PC-3 (cell line): ENCODE measurements around the gene TROAP. TPM values are rescaled to one million over a fixed set of nuclear protein-coding genes. Genes with fewer than 3 reads are reported as not detected.

Source experiments
- ATAC-seq: fragments of 200-7000 bp; cut with Tn5 transposase; 2 replicates; pipeline ENCODE4 v1.9.1; 2020; ENCODE audit warnings: mild to moderate bottlenecking, moderate library complexity
- BruUV-seq: library from RNA; stranded (reverse); fragments of 400-500 nt; replicated peaks from 2 replicates; lab custom pipeline; 2021; lab: Mats Ljungman, UMichigan
- CTCF ChIA-PET: fragments of 300-600 bp; sonication (Branson Sonifier 250); formaldehyde crosslinking; loops from one replicate; lab custom pipeline; 2022; ENCODE audit warnings: antibody characterized with exemption; lab: Charles Lee
- POLR2A ChIA-PET: fragments of 300-600 bp; sonication (Branson Sonifier 250); formaldehyde crosslinking; loops from one replicate; lab custom pipeline; 2022; ENCODE audit warnings: antibody characterized with exemption; ENCODE audit not compliant: unreplicated experiment; lab: Charles Lee
- DNase-seq: peaks from one replicate; pipeline ENCODE4 v3.0.0-alpha.2; 2015
- H2AFZ ChIP-seq: fragments of 300-600 bp; sonication (generic); 2 replicates; pipeline ENCODE4 v1.6.0; 2016; ENCODE audit warnings: antibody characterized with exemption, low read length
- H3F3A ChIP-seq: fragments of 300-600 bp; sonication (generic); one replicate; pipeline ENCODE4 v1.6.0; 2017; ENCODE audit warnings: antibody characterized with exemption, low read length, control low read depth, mild to moderate bottlenecking; ENCODE audit not compliant: unreplicated experiment
- H3K27ac ChIP-seq: fragments of 300-600 bp; sonication (generic); 2 replicates; pipeline ENCODE4 v1.5.1; 2016; ENCODE audit warnings: mild to moderate bottlenecking, low read length
- H3K27me3 ChIP-seq: fragments of 300-600 bp; sonication (generic); 2 replicates; pipeline ENCODE4 v1.6.1; 2016; ENCODE audit warnings: low read length, mixed read lengths
- H3K36me3 ChIP-seq: fragments of 300-600 bp; sonication (generic); 2 replicates; pipeline ENCODE4 v1.6.1; 2016; ENCODE audit warnings: low read depth, mixed run types, low read length, mixed read lengths
- H3K4me1 ChIP-seq: fragments of 300-600 bp; sonication (generic); 2 replicates; pipeline ENCODE4 v1.5.1; 2016; ENCODE audit warnings: low read length; ENCODE audit not compliant: insufficient read depth
- H3K4me2 ChIP-seq: fragments of 300-600 bp; sonication (generic); 2 replicates; pipeline ENCODE4 v1.6.0; 2016; ENCODE audit warnings: low read length
- H3K4me3 ChIP-seq: fragments of 300-600 bp; sonication (generic); 2 replicates; pipeline ENCODE4 v1.5.1; 2016; ENCODE audit warnings: mild to moderate bottlenecking, low read length, mixed read lengths
- H3K79me2 ChIP-seq: fragments of 300-600 bp; sonication (generic); 2 replicates; pipeline ENCODE4 v1.6.1; 2017; ENCODE audit warnings: low read length, mixed read lengths
- H3K9ac ChIP-seq: fragments of 300-600 bp; sonication (generic); 2 replicates; pipeline ENCODE4 v1.6.0; 2016; ENCODE audit warnings: mild to moderate bottlenecking, low read length
- H3K9me2 ChIP-seq: fragments of 300-600 bp; sonication (generic); replicated peaks from 2 replicates; pipeline ENCODE4 v1.6.1; 2016; ENCODE audit warnings: mixed run types, low read length, mixed read lengths
- H3K9me3 ChIP-seq: fragments of 300-600 bp; sonication (generic); 2 replicates; pipeline ENCODE4 v1.6.1; 2016; ENCODE audit warnings: low read length, mixed read lengths
- H4K20me1 ChIP-seq: fragments of 300-600 bp; sonication (generic); 2 replicates; pipeline ENCODE4 v1.6.1; 2016; ENCODE audit warnings: low read length, mixed read lengths
- EZH2 ChIP-seq: fragments of 300-600 bp; sonication (generic); IDR thresholded peaks from one replicate; pipeline ENCODE4 v1.6.1; 2017; ENCODE audit warnings: antibody characterized with exemption, mild to moderate bottlenecking, low read length; ENCODE audit not compliant: unreplicated experiment
- EZH2phosphoT487 ChIP-seq: fragments of 300-600 bp; sonication (generic); IDR thresholded peaks from 2 replicates; pipeline ENCODE4 v1.6.1; 2018; ENCODE audit warnings: mild to moderate bottlenecking, antibody characterized with exemption, low read length, borderline replicate concordance
- intact Hi-C: fragments of 100-400 bp; cut with micrococcal nuclease; formaldehyde crosslinking; loops from 2 replicates; pipeline ENCODE4 v1.9.0; 2023
- total RNA-seq: library from RNA; depleted of rRNA; stranded (reverse); fragments of >200 nt; gene quantifications from 2 replicates; pipeline ENCODE4 v1.2.3, GENCODE V29; 2014
- TF ChIP-seq, protein P1 (sequence below): fragments of 300-600 bp; sonication (generic); conservative IDR thresholded peaks from 2 replicates; pipeline ENCODE4 v1.5.1; 2017; ENCODE audit warnings: antibody characterized with exemption, low read depth, mild to moderate bottlenecking, low read length

Gene TROAP
- total RNA-seq, 1 experiment from 2014 or later: 103 TPM

DNA sequence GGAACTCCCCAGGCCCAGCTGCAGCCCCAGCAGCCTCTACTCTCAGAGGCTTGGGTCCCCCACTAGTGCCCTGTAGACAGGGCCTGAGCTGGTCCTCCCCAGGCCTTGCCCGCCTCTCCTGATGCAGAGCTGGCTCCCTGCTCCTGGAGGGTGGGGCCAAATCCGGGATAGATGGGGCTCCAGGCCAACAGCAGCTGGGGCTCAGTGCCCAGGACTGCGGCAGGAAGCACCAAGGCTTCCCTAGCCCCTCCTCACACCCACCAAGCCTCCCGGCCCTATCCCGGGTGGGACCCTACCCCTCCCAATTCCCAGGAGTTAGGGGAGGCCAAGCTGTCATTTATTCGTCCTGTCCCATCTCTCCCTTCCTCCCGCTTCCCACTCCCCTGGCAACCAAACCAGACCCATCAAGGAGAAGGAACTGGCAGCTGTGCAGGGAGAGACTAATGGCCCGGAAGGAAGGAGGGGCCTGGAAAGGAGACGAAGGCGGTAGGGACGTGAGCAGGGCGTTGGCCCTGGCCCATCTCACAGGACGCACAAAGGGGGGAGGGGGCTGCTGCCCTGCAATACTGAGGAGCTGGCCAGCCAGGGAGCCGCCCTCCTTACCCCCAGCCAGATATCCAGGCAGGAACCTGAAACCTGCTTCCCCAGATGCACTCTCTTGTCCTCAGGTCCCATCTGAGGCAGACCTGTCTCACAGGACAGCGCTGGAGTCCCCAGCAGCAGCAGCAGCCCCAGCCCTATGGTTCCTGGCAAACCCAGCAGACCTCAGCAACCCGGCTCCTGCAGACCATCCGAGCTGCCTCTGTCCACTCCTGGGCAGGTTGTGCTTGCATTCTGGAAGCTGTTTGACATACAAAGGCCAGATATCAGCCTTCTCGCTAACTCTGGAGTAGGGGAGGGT, 29.7 kb upstream of the TROAP start:
- H3K9me3 ChIP-seq: no peaks in the 10 kb centered on the region
- no peak for TF ChIP-seq EZH2phosphoT487
- TF ChIP-seq, protein P1, sequence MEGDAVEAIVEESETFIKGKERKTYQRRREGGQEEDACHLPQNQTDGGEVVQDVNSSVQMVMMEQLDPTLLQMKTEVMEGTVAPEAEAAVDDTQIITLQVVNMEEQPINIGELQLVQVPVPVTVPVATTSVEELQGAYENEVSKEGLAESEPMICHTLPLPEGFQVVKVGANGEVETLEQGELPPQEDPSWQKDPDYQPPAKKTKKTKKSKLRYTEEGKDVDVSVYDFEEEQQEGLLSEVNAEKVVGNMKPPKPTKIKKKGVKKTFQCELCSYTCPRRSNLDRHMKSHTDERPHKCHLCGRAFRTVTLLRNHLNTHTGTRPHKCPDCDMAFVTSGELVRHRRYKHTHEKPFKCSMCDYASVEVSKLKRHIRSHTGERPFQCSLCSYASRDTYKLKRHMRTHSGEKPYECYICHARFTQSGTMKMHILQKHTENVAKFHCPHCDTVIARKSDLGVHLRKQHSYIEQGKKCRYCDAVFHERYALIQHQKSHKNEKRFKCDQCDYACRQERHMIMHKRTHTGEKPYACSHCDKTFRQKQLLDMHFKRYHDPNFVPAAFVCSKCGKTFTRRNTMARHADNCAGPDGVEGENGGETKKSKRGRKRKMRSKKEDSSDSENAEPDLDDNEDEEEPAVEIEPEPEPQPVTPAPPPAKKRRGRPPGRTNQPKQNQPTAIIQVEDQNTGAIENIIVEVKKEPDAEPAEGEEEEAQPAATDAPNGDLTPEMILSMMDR: no peak
- no peak for TF ChIP-seq EZH2
- no peak overlapping the region for H3K9ac ChIP-seq
- CTCF ChIA-PET: interaction anchor here (0.6 kb wide), 1 partner anchor 29 kb away, joined by 3 read pairs; no protein-coding TSS in a partner anchor
- no peak for DNase-seq
- H3K4me3 ChIP-seq: no peak overlapping the region
- H3K9me2 ChIP-seq: no peaks in the 10 kb centered on the region
- ATAC-seq: peak; percentile 8; the same call in 1 of the 2 replicates
- intact Hi-C loops: no loop called here
- H3K27me3 ChIP-seq: no peaks in the 10 kb centered on the region
- POLR2A ChIA-PET: interaction anchor here (0.5 kb wide), 1 partner anchor 19 kb away, joined by 3 read pairs; no protein-coding TSS in a partner anchor
- no TSS peak for BruUV-seq
- no peaks in the 10 kb centered on the region for H3K79me2 ChIP-seq
- no peaks in the 10 kb centered on the region for H3F3A ChIP-seq
- no peak overlapping the region for H3K27ac ChIP-seq
- no peaks in the 10 kb centered on the region for H4K20me1 ChIP-seq
- no peak overlapping the region for H3K4me2 ChIP-seq
- peaks cover 12% of the 10 kb centered on the region for H3K4me1 ChIP-seq
- no peaks in the 10 kb centered on the region for H3K36me3 ChIP-seq
- H2AFZ ChIP-seq: no peak overlapping the region

DNA sequence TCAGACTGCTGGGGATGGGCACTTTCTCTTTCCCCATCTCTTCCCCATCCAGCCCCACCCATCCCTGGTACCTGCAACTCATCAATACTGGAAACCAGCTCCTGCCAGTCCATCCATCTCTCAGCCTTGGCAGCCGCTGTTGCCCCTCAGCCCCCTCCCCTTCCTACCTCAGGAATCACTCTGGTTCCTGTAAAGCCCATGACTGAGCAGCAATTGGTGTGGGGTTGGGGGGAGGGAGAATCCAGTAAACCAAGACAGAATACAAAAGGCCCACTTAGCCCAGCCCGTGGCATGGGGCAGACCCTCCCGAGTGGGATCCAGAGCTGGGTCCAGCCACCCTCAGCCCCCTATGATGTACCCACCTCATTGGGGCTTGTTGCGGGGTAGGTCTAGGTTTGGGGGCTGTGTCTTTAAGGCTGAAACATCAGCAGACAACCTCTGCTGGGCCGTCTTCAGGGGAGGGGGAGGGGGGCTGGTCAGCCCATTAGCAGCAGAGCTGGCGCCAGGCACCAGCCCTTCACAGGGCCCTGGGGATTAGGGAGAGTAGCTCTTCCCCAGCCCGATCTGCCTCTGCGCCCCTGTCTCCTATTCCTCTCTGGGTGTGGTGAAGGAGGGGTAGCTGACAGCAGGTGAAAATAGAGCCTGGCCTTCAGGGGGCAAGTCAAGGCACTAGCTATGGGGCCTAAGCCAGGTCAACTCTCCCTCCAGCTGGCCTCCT, 28.8 kb upstream of the TROAP start:
- Histone ChIP-seq H3K79me2 (no peaks in the 10 kb centered on the region), H3F3A (no peaks in the 10 kb centered on the region), H3K9me3 (no peaks in the 10 kb centered on the region), H3K36me3 (no peaks in the 10 kb centered on the region), H3K9ac (no peak overlapping the region), H3K4me1 (peaks cover 12% of the 10 kb centered on the region), H3K27me3 (no peaks in the 10 kb centered on the region), H3K4me3 (no peak overlapping the region), H4K20me1 (no peaks in the 10 kb centered on the region), H2AFZ (no peak overlapping the region), H3K9me2 (no peaks in the 10 kb centered on the region), H3K27ac (no peak overlapping the region), H3K4me2 (no peak overlapping the region)
- BruUV-seq: no TSS peak
- ATAC-seq (no peak), DNase-seq (no peak)
- CTCF ChIA-PET: interaction anchor here (0.5 to 0.6 kb wide), 2 partner anchors 28 to 427 kb away, joined by 3 read pairs; no protein-coding TSS in a partner anchor
- intact Hi-C loops: no loop called here
- TF ChIP-seq, protein P1: no peak
- TF ChIP-seq EZH2phosphoT487 (no peak), EZH2 (no peak)
- POLR2A ChIA-PET: no interaction called here
